ENCODE results near the gene OTOA. TPM values are rescaled to one million over a fixed set of nuclear protein-coding genes. Genes with fewer than 3 reads are reported as not detected.

Gene OTOA
- total RNA-seq, 1 experiment from 2014 or later: 0.11 TPM

DNA sequence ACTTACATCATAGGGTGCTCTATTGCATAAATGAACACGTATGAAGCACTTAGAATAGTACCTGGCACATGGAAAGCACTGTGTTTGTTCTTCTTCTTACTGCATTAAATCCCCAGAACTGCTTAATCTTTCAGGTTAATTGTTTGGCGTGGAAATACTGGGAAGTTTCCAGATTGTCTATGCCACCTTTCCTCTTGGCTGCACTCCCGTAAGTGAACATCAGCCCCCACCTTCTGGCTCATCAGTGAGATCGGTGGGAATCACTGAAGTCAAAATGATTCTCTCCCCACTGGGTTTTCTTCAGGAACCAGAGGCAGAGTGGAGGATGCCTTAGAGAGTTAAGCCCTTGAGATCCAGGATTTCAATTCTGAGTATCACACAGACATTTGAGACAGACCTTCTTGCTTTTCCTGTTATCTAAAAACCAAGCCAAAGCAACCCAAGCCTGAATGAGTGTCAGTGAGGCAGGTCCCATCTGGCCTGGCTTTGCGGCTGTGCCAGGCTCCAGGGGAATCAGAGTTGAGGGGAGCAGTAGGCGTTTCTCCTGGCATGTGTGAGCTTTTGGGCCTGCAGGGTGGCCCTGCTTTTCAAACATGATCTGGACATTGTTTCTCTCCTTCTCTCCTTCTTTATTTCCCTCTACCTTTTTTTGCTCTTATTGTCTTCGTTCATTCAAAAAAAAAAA lies 59.1 kb downstream of the OTOA start:
- Histone ChIP-seq H3K9ac (ENCODE audit: extremely low read depth, insufficient read length, low read length) (no peak overlapping the region), H3K56ac (ENCODE audit: insufficient read length, low read depth, low read length) (no peak overlapping the region), H3K18ac (ENCODE audit: insufficient read length, low read depth, low read length) (no peak overlapping the region), H2BK5ac (ENCODE audit: insufficient read length, low read length) (no peak overlapping the region), H3K79me2 (ENCODE audit: insufficient read depth, low read length) (no peaks in the 10 kb centered on the region), H4K91ac (ENCODE audit: insufficient read length, low read depth, low read length) (no peak overlapping the region), H2AFZ (ENCODE audit: low read length) (no peak overlapping the region), H2BK20ac (ENCODE audit: low read depth, low read length, poor library complexity, severe bottlenecking) (no peak overlapping the region), H3K9me3 (ENCODE audit: control insufficient read depth, low read depth, low read length) (no peaks in the 10 kb centered on the region), H4K5ac (ENCODE audit: insufficient read length, low read depth, low read length) (no peak overlapping the region), H3K27ac (ENCODE audit: insufficient read length, low read depth, low read length) (no peak overlapping the region), H3T11ph (ENCODE audit: low read length) (no peak overlapping the region), H3K23me2 (ENCODE audit: insufficient read length, low read depth, low read length, poor library complexity, severe bottlenecking) (no peaks in the 10 kb centered on the region), H3K14ac (ENCODE audit: insufficient read depth, low read length) (no peak overlapping the region), H2BK120ac (ENCODE audit: low read depth, low read length, poor library complexity, severe bottlenecking) (no peak overlapping the region), H3K79me1 (ENCODE audit: insufficient read depth, low read depth, low read length, poor library complexity, severe bottlenecking) (no peaks in the 10 kb centered on the region), H2AK5ac (ENCODE audit: insufficient read length, low read length) (no peak overlapping the region), H2BK12ac (ENCODE audit: insufficient read length, low read depth, low read length) (no peak overlapping the region), H4K8ac (replicated peaks; ENCODE audit: insufficient read length, low read depth, low read length) (no peak overlapping the region), H3K4ac (ENCODE audit: low read depth, low read length) (no peak overlapping the region), H2BK15ac (ENCODE audit: low read depth, low read length) (no peak overlapping the region), H3K23ac (ENCODE audit: insufficient read length, low read depth, low read length) (no peak overlapping the region), H3K4me2 (ENCODE audit: insufficient read depth, insufficient read length, low read length) (no peak overlapping the region), H4K20me1 (ENCODE audit: control insufficient read depth, insufficient read depth, insufficient read length) (no peaks in the 10 kb centered on the region), H3K27me3 (ENCODE audit: insufficient read depth, low read length) (no peaks in the 10 kb centered on the region), H3K4me1 (ENCODE audit: insufficient read depth, low read length) (no peaks in the 10 kb centered on the region)
- no peak for DNase-seq
- Mint-ChIP-seq H3K9me3 (no peaks in the 10 kb centered on the region), H3K4me3 (no peak overlapping the region), H3K4me1 (no peaks in the 10 kb centered on the region), H3K36me3 (ENCODE audit: insufficient read depth in 1 of 3, low read depth in 3 of 3) (no peaks in the 10 kb centered on the region), H3K27me3 (ENCODE audit: low read depth) (peaks cover 9% of the 10 kb centered on the region), H3K27ac (no peak overlapping the region)
- whole genome bisulfite sequencing (ENCODE audit: extremely low coverage, insufficient read length, low lambda C conversion rate): no CpG with 5 or more reads among the region's 7 CpGs
- TF ChIP-seq CTCF (conservative IDR thresholded peaks at IDR 0.05): no peak

Data from H9 (cell line).